ENCODE data around the gene WDCP. TPM values are rescaled to one million over a fixed set of nuclear protein-coding genes. Genes with fewer than 3 reads are reported as not detected.

The WDCP gene
- total and polyA plus RNA-seq, 7 experiments from 2014 or later, result 3.9 to 22.1 (median 9.4) TPM

GRCh38 chr2:24086241-24086640 lies 39.0 kb upstream of the WDCP start:
- H3K4me3 ChIP-seq (ENCODE audit: low read length), result no peak overlapping the region
- H3K27me3 Mint-ChIP-seq, result no peaks in the 10 kb centered on the region
- no peak overlapping the region for H3K27ac Mint-ChIP-seq
- peaks cover 5 to 8% of the 10 kb centered on the region in 2 donors for H3K4me1 ChIP-seq (ENCODE audit: control insufficient read depth in 2 of 2, insufficient read depth in 2 of 2, low read length in 2 of 2)
- ATAC-seq, result no peak
- intact Hi-C loops (cut with micrococcal nuclease), result no loop called here
- no peaks in the 10 kb centered on the region for H3K9me3 ChIP-seq (ENCODE audit: control insufficient read depth in 2 of 3, low read length in 3 of 3)
- no peaks in the 10 kb centered on the region for H3K36me3 ChIP-seq (ENCODE audit: control insufficient read depth in 2 of 3, insufficient read depth in 3 of 3, low read length in 3 of 3)
- H3K4me1 Mint-ChIP-seq, result peaks cover 10 to 21% (median 17%) of the 10 kb centered on the region in 7 donors
- peaks cover 0 to 19% (median 7%) of the 10 kb centered on the region in 5 donors for H3K36me3 Mint-ChIP-seq
- H3K4me3 Mint-ChIP-seq, result peak overlapping the region in 1 of 10 donors; percentile 38
- no peak overlapping the region for H3K27ac ChIP-seq (ENCODE audit: low read depth, low read length)
- DNase-seq, result no peak
- H3K27me3 ChIP-seq (ENCODE audit: control insufficient read depth in 2 of 2, insufficient read depth in 2 of 2, low read length in 2 of 2), result no peaks in the 10 kb centered on the region
- ChIA-PET CTCF (no interaction called here), POLR2A (no interaction called here)
- H3K9me3 Mint-ChIP-seq, result no peaks in the 10 kb centered on the region

- peak overlapping the region in 2 of 9 donors; percentile 9 to 25 for H3K27ac Mint-ChIP-seq
- ChIA-PET CTCF (interaction anchor here (0.8 to 3.3 kb wide), 7 partner anchors 9 to 262 kb away, joined by 3 to 59 read pairs (median 3); partner anchors contain the start of gene SF3B6), POLR2A (interaction anchor here (1.7 kb wide), 1 partner anchor 159 kb away, joined by 5 read pairs; no protein-coding TSS in a partner anchor)
- H3K4me1 ChIP-seq (ENCODE audit: control insufficient read depth in 2 of 2, insufficient read depth in 2 of 2, low read length in 2 of 2), result peaks cover 5 to 8% of the 10 kb centered on the region in 2 donors
- H3K9me3 Mint-ChIP-seq, result no peaks in the 10 kb centered on the region
- peaks cover 0 to 21% (median 7%) of the 10 kb centered on the region in 5 donors for H3K36me3 Mint-ChIP-seq
- no peak overlapping the region for H3K27ac ChIP-seq (ENCODE audit: low read depth, low read length)
- H3K9me3 ChIP-seq (ENCODE audit: control insufficient read depth in 2 of 3, low read length in 3 of 3), result no peaks in the 10 kb centered on the region
- no peaks in the 10 kb centered on the region for H3K27me3 Mint-ChIP-seq
- peaks cover 10 to 21% (median 17%) of the 10 kb centered on the region in 7 donors for H3K4me1 Mint-ChIP-seq
- DNase-seq (no peak), ATAC-seq (no peak)
- intact Hi-C loops (cut with micrococcal nuclease), result loop anchor here (2.0 kb wide), 2 partner anchors 38 to 158 kb away; partner anchors contain the start of genes WDCP (in 2 of the 2) and ATAD2B (in 1 of the 2)
- H3K27me3 ChIP-seq (ENCODE audit: control insufficient read depth in 2 of 2, insufficient read depth in 2 of 2, low read length in 2 of 2), result no peaks in the 10 kb centered on the region
- no peaks in the 10 kb centered on the region for H3K36me3 ChIP-seq (ENCODE audit: control insufficient read depth in 2 of 3, insufficient read depth in 3 of 3, low read length in 3 of 3)
- peak overlapping the region; percentile 81 to 93 (median 88) for H3K4me3 Mint-ChIP-seq
- no peak overlapping the region for H3K4me3 ChIP-seq (ENCODE audit: low read length)
Observed at GRCh38 chr2:24085200-24085489, 38.0 kb upstream of the WDCP start.

GRCh38 chr2:24084386-24085199 lies 37.4 kb upstream of the WDCP start, which contains the start of gene TP53I3:
Gene TP53I3, minus strand, starts transcription at chr2:24084834. Its CDS starts 508 bp downstream, at chr2:24084326.
- ChIA-PET POLR2A (interaction anchor here (1.6 to 1.7 kb wide), 2 partner anchors 158 to 159 kb away, joined by 5 read pairs; partner anchors contain the start of gene ATAD2B), CTCF (interaction anchor here (0.6 to 3.3 kb wide), 12 partner anchors 8 to 261 kb away, joined by 3 to 59 read pairs (median 4); partner anchors contain the start of genes ATAD2B and SF3B6)
- Histone ChIP-seq H3K9me3 (ENCODE audit: control insufficient read depth in 2 of 3, low read length in 3 of 3) (no peaks in the 10 kb centered on the region), H3K36me3 (ENCODE audit: control insufficient read depth in 2 of 3, insufficient read depth in 3 of 3, low read length in 3 of 3) (no peaks in the 10 kb centered on the region), H3K27ac (ENCODE audit: low read depth, low read length) (peak within 1 kb of the TSS; percentile 28), H3K4me1 (ENCODE audit: control insufficient read depth in 2 of 2, insufficient read depth in 2 of 2, low read length in 2 of 2) (peaks cover 5 to 8% of the 10 kb centered on the region in 2 donors), H3K27me3 (ENCODE audit: control insufficient read depth in 2 of 2, insufficient read depth in 2 of 2, low read length in 2 of 2) (no peaks in the 10 kb centered on the region), H3K4me3 (ENCODE audit: low read length) (peak within 1 kb of the TSS; percentile 61)
- no peaks in the 10 kb centered on the region for H3K9me3 Mint-ChIP-seq
- DNase-seq, result peak; percentile 59 to 93 (median 80)
- intact Hi-C loops (cut with micrococcal nuclease), result loop anchor here (1.0 to 2.0 kb wide), 8 partner anchors 8 to 298 kb away; partner anchors contain the start of genes ATAD2B (in 2 of the 2), SF3B6 (in 2 of the 2) and WDCP (in 2 of the 2)
- peak within 1 kb of the TSS; percentile 81 to 93 (median 88) for H3K4me3 Mint-ChIP-seq
- H3K27me3 Mint-ChIP-seq, result no peaks in the 10 kb centered on the region
- peaks cover 10 to 21% (median 17%) of the 10 kb centered on the region in 7 donors for H3K4me1 Mint-ChIP-seq
- ATAC-seq, result peak; percentile 96
- peak within 1 kb of the TSS in 8 of 9 donors; percentile 49 to 83 (median 65) for H3K27ac Mint-ChIP-seq
- peaks cover 0 to 23% (median 7%) of the 10 kb centered on the region in 5 donors for H3K36me3 Mint-ChIP-seq

- Mint-ChIP-seq H3K4me3 (peak overlapping the region; percentile 77 to 93 (median 88)), H3K27ac (peak overlapping the region in 8 of 9 donors; percentile 49 to 83 (median 65)), H3K27me3 (no peaks in the 10 kb centered on the region), H3K9me3 (no peaks in the 10 kb centered on the region), H3K36me3 (peaks cover 0 to 22% (median 7%) of the 10 kb centered on the region in 5 donors), H3K4me1 (peaks cover 10 to 22% (median 17%) of the 10 kb centered on the region in 7 donors)
- no peaks in the 10 kb centered on the region for H3K27me3 ChIP-seq (ENCODE audit: control insufficient read depth in 2 of 2, insufficient read depth in 2 of 2, low read length in 2 of 2)
- intact Hi-C loops (cut with micrococcal nuclease), result loop anchor here (1.0 to 2.0 kb wide), 8 partner anchors 7 to 299 kb away; partner anchors contain the start of genes ATAD2B (in 2 of the 2), SF3B6 (in 2 of the 2) and WDCP (in 2 of the 2)
- POLR2A ChIA-PET, result interaction anchor here (1.6 to 1.7 kb wide), 2 partner anchors 157 to 158 kb away, joined by 5 read pairs; partner anchors contain the start of gene ATAD2B
- H3K27ac ChIP-seq (ENCODE audit: low read depth, low read length), result peak overlapping the region; percentile 28
- no peaks in the 10 kb centered on the region for H3K36me3 ChIP-seq (ENCODE audit: control insufficient read depth in 2 of 3, insufficient read depth in 3 of 3, low read length in 3 of 3)
- ATAC-seq, result peak; percentile 72
- peak in 2 of 9 donors; percentile 46 to 57 for DNase-seq
- H3K4me1 ChIP-seq (ENCODE audit: control insufficient read depth in 2 of 2, insufficient read depth in 2 of 2, low read length in 2 of 2), result peaks cover 5 to 8% of the 10 kb centered on the region in 2 donors
- H3K9me3 ChIP-seq (ENCODE audit: control insufficient read depth in 2 of 3, low read length in 3 of 3), result no peaks in the 10 kb centered on the region
- H3K4me3 ChIP-seq (ENCODE audit: low read length), result peak overlapping the region; percentile 61
- CTCF ChIA-PET, result interaction anchor here (0.6 to 3.3 kb wide), 9 partner anchors 11 to 690 kb away, joined by 3 to 59 read pairs (median 4); partner anchors contain the start of gene ATAD2B
Observed at GRCh38 chr2:24083567-24084385, 36.6 kb upstream of the WDCP start.

GRCh38 chr2:24082787-24083566 lies 35.8 kb upstream of the WDCP start:
- no peaks in the 10 kb centered on the region for H3K9me3 Mint-ChIP-seq
- DNase-seq (no peak), ATAC-seq (no peak)
- no peak overlapping the region for H3K4me3 ChIP-seq (ENCODE audit: low read length)
- H3K9me3 ChIP-seq (ENCODE audit: control insufficient read depth in 2 of 3, low read length in 3 of 3), result no peaks in the 10 kb centered on the region
- no peak overlapping the region for H3K27ac ChIP-seq (ENCODE audit: low read depth, low read length)
- H3K4me3 Mint-ChIP-seq, result peak overlapping the region; percentile 59 to 93 (median 88)
- no peaks in the 10 kb centered on the region for H3K27me3 Mint-ChIP-seq
- peak overlapping the region in 2 of 9 donors; percentile 47 to 49 for H3K27ac Mint-ChIP-seq
- H3K36me3 Mint-ChIP-seq, result peaks cover 0 to 18% (median 7%) of the 10 kb centered on the region in 5 donors
- H3K4me1 ChIP-seq (ENCODE audit: control insufficient read depth in 2 of 2, insufficient read depth in 2 of 2, low read length in 2 of 2), result peaks cover 5 to 8% of the 10 kb centered on the region in 2 donors
- CTCF ChIA-PET, result interaction anchor here (0.6 to 3.3 kb wide), 7 partner anchors 12 to 691 kb away, joined by 3 to 59 read pairs (median 4); partner anchors contain the start of gene ATAD2B
- no peaks in the 10 kb centered on the region for H3K36me3 ChIP-seq (ENCODE audit: control insufficient read depth in 2 of 3, insufficient read depth in 3 of 3, low read length in 3 of 3)
- H3K4me1 Mint-ChIP-seq, result peaks cover 11 to 24% (median 21%) of the 10 kb centered on the region in 7 donors
- no peaks in the 10 kb centered on the region for H3K27me3 ChIP-seq (ENCODE audit: control insufficient read depth in 2 of 2, insufficient read depth in 2 of 2, low read length in 2 of 2)
- POLR2A ChIA-PET, result interaction anchor here (1.6 kb wide), 1 partner anchor 156 kb away, joined by 5 read pairs; the partner anchor contains the start of gene ATAD2B
- intact Hi-C loops (cut with micrococcal nuclease), result no loop called here
